Endothelial cell of umbilical vein (primary cell): ENCODE results near the gene STAC3.

Source experiments
- EZH2 ChIP-seq: IDR thresholded peaks from 2 replicates; pipeline ENCODE4 v1.6.1; 2012; ENCODE audit warnings: borderline replicate concordance, low read depth, mild to moderate bottlenecking, moderate library complexity, low read length, inconsistent platforms; ENCODE audit not compliant: severe bottlenecking
- GATA2 ChIP-seq: IDR thresholded peaks from 2 replicates; pipeline ENCODE4 v1.7.0; 2011; ENCODE audit warnings: low read depth, mild to moderate bottlenecking, moderate library complexity, mixed read lengths, low read length; ENCODE audit not compliant: insufficient read length, insufficient read depth
- JUN ChIP-seq: IDR thresholded peaks from 2 replicates; pipeline ENCODE4 v1.6.1; 2011; ENCODE audit warnings: borderline replicate concordance, low read depth; ENCODE audit not compliant: insufficient read length, insufficient read depth
- MYC ChIP-seq: IDR thresholded peaks from one replicate; pipeline ENCODE4 v1.6.1; 2011; ENCODE audit warnings: mild to moderate bottlenecking, low read depth, low read length
- POLR2A ChIP-seq: IDR thresholded peaks from 2 replicates; pipeline ENCODE4 v1.6.1; 2012; ENCODE audit warnings: low read depth, mild to moderate bottlenecking, control low read depth, low read length
- POLR2AphosphoS5 ChIP-seq: IDR thresholded peaks from 2 replicates; pipeline ENCODE4 v1.6.1; 2012; ENCODE audit warnings: low read depth, mild to moderate bottlenecking, control low read depth, low read length, moderate library complexity; ENCODE audit not compliant: insufficient read depth
- TF ChIP-seq, protein P1 (sequence below), 2 donors: IDR thresholded peaks; 1 replicate in 1 of 2; 2 replicates in 1 of 2; pipeline ENCODE4 v1.5.1; 2011; ENCODE audit warnings: low read length in 2 of 2, mild to moderate bottlenecking in 2 of 2, moderate library complexity in 2 of 2, control low read depth in 1 of 2, inconsistent platforms in 1 of 2, low read depth in 1 of 2; ENCODE audit not compliant: insufficient read depth in 1 of 2; ENCODE audit errors: extremely low read depth in 1 of 2
- TF ChIP-seq, protein P2 (sequence below): IDR thresholded peaks from 2 replicates; pipeline ENCODE4 v1.6.1; 2011; ENCODE audit not compliant: insufficient read depth, insufficient read length

DNA sequence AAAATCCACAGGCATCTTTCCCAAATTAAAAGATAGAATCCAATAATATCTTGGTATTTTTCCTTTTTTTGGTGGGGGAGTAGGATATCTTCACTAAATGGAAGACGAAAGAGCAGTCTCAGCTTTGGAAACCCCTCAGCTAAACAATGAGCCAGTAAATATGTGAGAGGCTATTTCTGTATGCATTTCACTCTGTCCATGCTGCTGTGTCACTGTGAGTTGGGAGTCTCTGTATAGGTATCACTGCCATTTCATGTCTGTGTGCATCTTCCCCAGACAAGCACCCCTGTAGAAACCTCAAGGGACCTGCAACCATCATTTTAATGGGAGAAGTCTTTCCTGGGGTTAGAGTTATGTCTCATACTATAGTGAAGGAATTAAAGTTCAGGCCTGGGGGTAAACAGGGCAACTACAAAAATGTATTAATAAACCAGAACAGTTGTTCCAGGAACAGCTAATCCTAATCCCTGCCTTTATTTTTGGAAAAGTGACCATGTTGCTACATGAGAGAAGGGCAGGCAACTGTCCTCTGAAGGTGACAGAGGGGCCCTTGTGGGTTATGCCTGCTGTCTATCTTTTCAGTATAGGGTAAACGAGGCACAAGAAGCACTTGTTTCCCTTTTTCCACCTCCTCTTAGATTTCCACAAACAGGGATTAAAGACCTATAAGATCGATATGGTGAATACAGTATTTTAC is 11.3 kb upstream of the STAC3 start:
- TF ChIP-seq, protein P1, sequence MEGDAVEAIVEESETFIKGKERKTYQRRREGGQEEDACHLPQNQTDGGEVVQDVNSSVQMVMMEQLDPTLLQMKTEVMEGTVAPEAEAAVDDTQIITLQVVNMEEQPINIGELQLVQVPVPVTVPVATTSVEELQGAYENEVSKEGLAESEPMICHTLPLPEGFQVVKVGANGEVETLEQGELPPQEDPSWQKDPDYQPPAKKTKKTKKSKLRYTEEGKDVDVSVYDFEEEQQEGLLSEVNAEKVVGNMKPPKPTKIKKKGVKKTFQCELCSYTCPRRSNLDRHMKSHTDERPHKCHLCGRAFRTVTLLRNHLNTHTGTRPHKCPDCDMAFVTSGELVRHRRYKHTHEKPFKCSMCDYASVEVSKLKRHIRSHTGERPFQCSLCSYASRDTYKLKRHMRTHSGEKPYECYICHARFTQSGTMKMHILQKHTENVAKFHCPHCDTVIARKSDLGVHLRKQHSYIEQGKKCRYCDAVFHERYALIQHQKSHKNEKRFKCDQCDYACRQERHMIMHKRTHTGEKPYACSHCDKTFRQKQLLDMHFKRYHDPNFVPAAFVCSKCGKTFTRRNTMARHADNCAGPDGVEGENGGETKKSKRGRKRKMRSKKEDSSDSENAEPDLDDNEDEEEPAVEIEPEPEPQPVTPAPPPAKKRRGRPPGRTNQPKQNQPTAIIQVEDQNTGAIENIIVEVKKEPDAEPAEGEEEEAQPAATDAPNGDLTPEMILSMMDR (IDR thresholded peaks at IDR 0.05; ENCODE audit: extremely low read depth in 1 of 2, insufficient read depth in 1 of 2, low read depth in 1 of 2, low read length in 2 of 2): no peak
- TF ChIP-seq EZH2 (no peak), POLR2A (no peak), POLR2AphosphoS5 (no peak), MYC (no peak), GATA2 (no peak), JUN (no peak)
- TF ChIP-seq, protein P2, sequence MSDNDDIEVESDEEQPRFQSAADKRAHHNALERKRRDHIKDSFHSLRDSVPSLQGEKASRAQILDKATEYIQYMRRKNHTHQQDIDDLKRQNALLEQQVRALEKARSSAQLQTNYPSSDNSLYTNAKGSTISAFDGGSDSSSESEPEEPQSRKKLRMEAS: no peak
